Fibroblast of lung (primary cell): ENCODE results near the gene ATOX1. TPM values are rescaled to one million over a fixed set of nuclear protein-coding genes. Genes with fewer than 3 reads are reported as not detected.

Experiments
- DNase-seq, 2 donors: peaks; one replicate each; pipeline versions ENCODE4 v3.0.0 to v3.0.0-alpha.2; 2010; ENCODE audit warnings: low read depth in 2 of 2
- H2AFZ ChIP-seq: 2 replicates; pipeline ENCODE4 v1.5.1; 2012; ENCODE audit warnings: low read length, control low read depth, inconsistent platforms
- H3K27ac ChIP-seq: 2 replicates; pipeline ENCODE4 v1.5.1; 2011; ENCODE audit warnings: low read length, control low read depth; ENCODE audit not compliant: insufficient read depth
- H3K27me3 ChIP-seq: 2 replicates; pipeline ENCODE4 v1.5.1; 2011; ENCODE audit warnings: mild to moderate bottlenecking, low read length; ENCODE audit not compliant: control insufficient read depth, insufficient read depth
- H3K36me3 ChIP-seq: 2 replicates; pipeline ENCODE4 v1.5.1; 2011; ENCODE audit warnings: low read length; ENCODE audit not compliant: control insufficient read depth, insufficient read depth
- H3K4me1 ChIP-seq: 2 replicates; pipeline ENCODE4 v1.5.1; 2011; ENCODE audit warnings: low read length; ENCODE audit not compliant: control insufficient read depth, insufficient read depth; ENCODE audit errors: extremely low read depth
- H3K4me2 ChIP-seq: 2 replicates; pipeline ENCODE4 v1.5.1; 2011; ENCODE audit warnings: low read length, control low read depth; ENCODE audit not compliant: insufficient read depth; ENCODE audit errors: extremely low read depth
- H3K4me3 ChIP-seq, 4 experiments: fragments of 200-600 bp in 1 of 4; sonication (generic) in 1 of 4; replicated peaks in 1 of 4; 2 replicates each; pipeline ENCODE4 v1.5.1; 2011 to 2016; ENCODE audit warnings: low read length in 4 of 4, low read depth in 3 of 4, mild to moderate bottlenecking in 3 of 4, control low read depth in 2 of 4, inconsistent platforms in 1 of 4, mixed read lengths in 1 of 4; ENCODE audit not compliant: insufficient read depth in 1 of 4; ENCODE audit errors: control extremely low read depth in 1 of 4
- H3K79me2 ChIP-seq: 2 replicates; pipeline ENCODE4 v1.5.1; 2012; ENCODE audit warnings: mild to moderate bottlenecking, low read length, inconsistent platforms; ENCODE audit not compliant: control insufficient read depth, insufficient read depth
- H3K9ac ChIP-seq: 2 replicates; pipeline ENCODE4 v1.5.1; 2011; ENCODE audit warnings: mild to moderate bottlenecking, low read length, control low read depth; ENCODE audit not compliant: insufficient read depth
- H3K9me3 ChIP-seq: 2 replicates; pipeline ENCODE4 v1.5.1; 2012; ENCODE audit warnings: low read depth, low read length; ENCODE audit not compliant: control insufficient read depth, insufficient read depth
- H4K20me1 ChIP-seq: 2 replicates; pipeline ENCODE4 v1.5.1; 2011; ENCODE audit warnings: low read length; ENCODE audit not compliant: control insufficient read depth, insufficient read depth; ENCODE audit errors: extremely low read depth
- EZH2 ChIP-seq: IDR thresholded peaks from 2 replicates; pipeline ENCODE4 v1.5.1; 2012; ENCODE audit warnings: low read length, control low read depth, mild to moderate bottlenecking; ENCODE audit errors: missing control alignments
- polyA plus RNA-seq, 2 donors: library from polyadenylated mRNA; depleted of rRNA in 1 of 2; stranded (reverse) in 1 of 2; unstranded in 1 of 2; fragments of >200 nt; gene quantifications; 2 replicates each; pipeline ENCODE4 v1.2.1, GENCODE V29; 2011 to 2012; ENCODE audit warnings: missing spikeins in 1 of 2
- total RNA-seq: library from RNA; depleted of rRNA; stranded (reverse); fragments of >200 nt; gene quantifications from 2 replicates; pipeline ENCODE4 v1.2.1, GENCODE V29; 2014
- TF ChIP-seq, protein P1 (sequence below), 2 donors: IDR thresholded peaks in 1 of 2; conservative IDR thresholded peaks in 1 of 2; 1 replicate in 1 of 2; 2 replicates in 1 of 2; pipeline ENCODE4 v1.5.1; 2011 to 2012; ENCODE audit warnings: low read length in 2 of 2, control low read depth in 1 of 2, inconsistent platforms in 1 of 2, low read depth in 1 of 2, mild to moderate bottlenecking in 1 of 2

ATOX1 gene
- total and polyA plus RNA-seq, 2 donors (not counting 1 experiment from before 2014, with no cell fraction given) = 59.9 to 245 TPM

DNA sequence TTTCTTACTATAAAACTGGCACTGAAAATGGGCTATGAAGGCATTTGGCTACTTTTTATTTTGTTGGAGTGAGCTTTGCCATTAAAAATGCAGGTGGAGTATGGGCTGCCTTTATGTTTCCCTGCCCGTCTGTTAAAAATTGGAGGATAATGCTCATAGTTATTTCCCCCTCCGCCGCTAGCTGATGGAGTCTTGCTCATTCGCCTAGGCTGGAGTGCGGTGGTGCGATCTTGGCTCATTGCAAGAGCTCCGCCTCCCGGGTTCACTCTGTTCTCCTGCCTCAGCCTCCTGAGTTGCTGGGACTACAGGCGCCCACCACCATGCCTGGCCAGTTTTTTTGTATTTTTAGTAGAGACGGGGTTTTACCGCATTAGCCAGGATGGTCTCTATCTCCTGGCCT is 21.9 kb upstream of the ATOX1 start:
- Histone ChIP-seq H3K27me3 (no peaks in the 10 kb centered on the region), H3K9ac (no peak overlapping the region), H3K4me3 (no peak overlapping the region), H3K4me2 (no peak overlapping the region), H3K79me2 (peaks cover 100% of the 10 kb centered on the region), H3K27ac (no peak overlapping the region), H2AFZ (no peak overlapping the region), H4K20me1 (peaks cover 4% of the 10 kb centered on the region), H3K36me3 (no peaks in the 10 kb centered on the region), H3K9me3 (no peaks in the 10 kb centered on the region), H3K4me1 (peaks cover 4% of the 10 kb centered on the region)
- DNase-seq = no peak
- no peak for TF ChIP-seq EZH2
- TF ChIP-seq, protein P1, sequence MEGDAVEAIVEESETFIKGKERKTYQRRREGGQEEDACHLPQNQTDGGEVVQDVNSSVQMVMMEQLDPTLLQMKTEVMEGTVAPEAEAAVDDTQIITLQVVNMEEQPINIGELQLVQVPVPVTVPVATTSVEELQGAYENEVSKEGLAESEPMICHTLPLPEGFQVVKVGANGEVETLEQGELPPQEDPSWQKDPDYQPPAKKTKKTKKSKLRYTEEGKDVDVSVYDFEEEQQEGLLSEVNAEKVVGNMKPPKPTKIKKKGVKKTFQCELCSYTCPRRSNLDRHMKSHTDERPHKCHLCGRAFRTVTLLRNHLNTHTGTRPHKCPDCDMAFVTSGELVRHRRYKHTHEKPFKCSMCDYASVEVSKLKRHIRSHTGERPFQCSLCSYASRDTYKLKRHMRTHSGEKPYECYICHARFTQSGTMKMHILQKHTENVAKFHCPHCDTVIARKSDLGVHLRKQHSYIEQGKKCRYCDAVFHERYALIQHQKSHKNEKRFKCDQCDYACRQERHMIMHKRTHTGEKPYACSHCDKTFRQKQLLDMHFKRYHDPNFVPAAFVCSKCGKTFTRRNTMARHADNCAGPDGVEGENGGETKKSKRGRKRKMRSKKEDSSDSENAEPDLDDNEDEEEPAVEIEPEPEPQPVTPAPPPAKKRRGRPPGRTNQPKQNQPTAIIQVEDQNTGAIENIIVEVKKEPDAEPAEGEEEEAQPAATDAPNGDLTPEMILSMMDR (conservative IDR thresholded peaks at IDR 0.05 in 1 of 2, IDR thresholded peaks at IDR 0.05 in 1 of 2; ENCODE audit: low read depth in 1 of 2, low read length in 2 of 2) = no peak

- Histone ChIP-seq H3K9ac (no peak overlapping the region), H2AFZ (no peak overlapping the region), H3K79me2 (peaks cover 100% of the 10 kb centered on the region), H3K4me2 (no peak overlapping the region), H4K20me1 (peaks cover 4% of the 10 kb centered on the region), H3K4me3 (no peak overlapping the region), H3K4me1 (peaks cover 5% of the 10 kb centered on the region), H3K9me3 (no peaks in the 10 kb centered on the region), H3K27ac (no peak overlapping the region), H3K27me3 (no peaks in the 10 kb centered on the region), H3K36me3 (no peaks in the 10 kb centered on the region)
- DNase-seq = no peak
- TF ChIP-seq, protein P1 (conservative IDR thresholded peaks at IDR 0.05 in 1 of 2, IDR thresholded peaks at IDR 0.05 in 1 of 2; ENCODE audit: low read depth in 1 of 2, low read length in 2 of 2) = no peak
- no peak for TF ChIP-seq EZH2
Observed at GRCh38 chr5:151779531-151780125, 21.2 kb upstream of the ATOX1 start.

DNA sequence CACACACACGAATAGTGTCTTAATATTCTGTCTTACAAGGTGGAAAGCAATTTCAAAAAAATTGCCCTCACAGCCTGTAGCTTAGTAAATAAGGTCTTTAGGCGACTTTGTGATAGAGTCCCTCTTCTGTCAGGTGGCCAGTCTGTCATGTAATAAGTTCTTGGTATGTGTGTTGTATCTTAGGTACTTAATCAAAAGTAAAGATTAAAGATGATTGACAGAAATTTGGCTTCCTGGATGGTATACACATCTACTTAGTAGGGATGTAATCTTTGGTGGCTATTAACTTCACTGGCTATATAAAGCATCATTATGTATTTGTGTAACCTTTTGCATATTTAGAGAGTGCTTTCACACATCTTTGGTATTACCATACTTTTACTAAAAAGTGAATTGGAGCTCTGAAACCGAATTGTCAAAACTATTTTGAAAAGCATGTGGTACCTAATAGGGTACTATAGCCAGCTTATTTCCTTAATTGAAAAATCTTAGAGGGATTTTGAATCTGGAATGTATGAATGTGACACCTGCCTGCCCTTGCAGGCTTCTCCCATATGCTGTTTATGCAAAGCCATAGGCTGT is 16.7 kb upstream of the ATOX1 start:
- Histone ChIP-seq H3K4me1 (peaks cover 5% of the 10 kb centered on the region), H3K79me2 (peaks cover 81% of the 10 kb centered on the region), H3K4me2 (peak overlapping the region; percentile 96), H3K4me3 (peak overlapping the region; percentile 11 to 94 (median 90)), H4K20me1 (peaks cover 9% of the 10 kb centered on the region), H3K27ac (no peak overlapping the region), H3K27me3 (no peaks in the 10 kb centered on the region), H2AFZ (no peak overlapping the region), H3K9me3 (no peaks in the 10 kb centered on the region), H3K36me3 (no peaks in the 10 kb centered on the region), H3K9ac (no peak overlapping the region)
- no peak for DNase-seq
- TF ChIP-seq, protein P1 (conservative IDR thresholded peaks at IDR 0.05 in 1 of 2, IDR thresholded peaks at IDR 0.05 in 1 of 2; ENCODE audit: low read depth in 1 of 2, low read length in 2 of 2) = no peak
- TF ChIP-seq EZH2 = no peak
